ENCODE measurements around the gene P2RY14. TPM values are rescaled to one million over a fixed set of nuclear protein-coding genes. Genes with fewer than 3 reads are reported as not detected.

P2RY14 gene
- total RNA-seq, 4 donors from 2014 or later: 0.60 to 11.3 (median 7.2) TPM; not detected in 1

GRCh38 chr3:151166161-151166560 is 112.2 kb downstream of the P2RY14 start:
- intact Hi-C loops (cut with DNase I; ENCODE audit: low total_unique reads): loop anchor here (5.0 kb wide), 1 partner anchor 116 kb away; no protein-coding TSS in a partner anchor
- Histone ChIP-seq H3K36me3 (no peaks in the 10 kb centered on the region), H3K27me3 (no peaks in the 10 kb centered on the region), H3K4me3 (no peak overlapping the region), H3K27ac (no peak overlapping the region), H3K9me3 (no peaks in the 10 kb centered on the region), H3K4me1 (peaks cover 0 to 19% (median 0%) of the 10 kb centered on the region in 4 donors)
- WGBS, 2 donors (ENCODE audit: low coverage in 1 of 2): 75 to 80% methylated on average over 3 of the region's 3 CpGs
- TF ChIP-seq CTCF (IDR thresholded peaks at IDR 0.05) (no peak), POLR2AphosphoS5 (IDR thresholded peaks at IDR 0.05) (no peak), POLR2A (IDR thresholded peaks at IDR 0.05) (no peak), EP300 (IDR thresholded peaks at IDR 0.05; ENCODE audit: low read depth) (no peak)
- in situ Hi-C loops (cut with MboI; ENCODE audit: low pct_ligation_motif_present in 1 of 4, low pct_unique_long_range_greater_than_20kb in 1 of 4, low sequenced_read_pairs in 3 of 4): loop anchor here (5.0 to 10.0 kb wide), 5 partner anchors 49 to 121 kb away; partner anchors contain the start of gene P2RY14 (in 2 of the 4)
- DNase-seq: no peak

GRCh38 chr3:151165226-151165625 is 113.1 kb downstream of the P2RY14 start:
- 84 to 90% methylated on average over 4 to 7 of the region's 7 CpGs for WGBS, 2 donors (ENCODE audit: low coverage in 1 of 2)
- TF ChIP-seq POLR2A (IDR thresholded peaks at IDR 0.05) (no peak), EP300 (IDR thresholded peaks at IDR 0.05; ENCODE audit: low read depth) (no peak), POLR2AphosphoS5 (IDR thresholded peaks at IDR 0.05) (no peak)
- DNase-seq: no peak
- intact Hi-C loops (cut with DNase I; ENCODE audit: low total_unique reads) (loop anchor here (5.0 kb wide), 1 partner anchor 117 kb away; no protein-coding TSS in a partner anchor), in situ Hi-C loops (cut with MboI; ENCODE audit: low pct_ligation_motif_present in 1 of 4, low pct_unique_long_range_greater_than_20kb in 1 of 4, low sequenced_read_pairs in 3 of 4) (loop anchor here (5.0 to 10.0 kb wide), 5 partner anchors 50 to 122 kb away; partner anchors contain the start of gene P2RY14 (in 2 of the 4))
- Histone ChIP-seq H3K27me3 (no peaks in the 10 kb centered on the region), H3K36me3 (no peaks in the 10 kb centered on the region), H3K4me1 (peaks cover 0 to 12% (median 0%) of the 10 kb centered on the region in 4 donors), H3K4me3 (no peak overlapping the region), H3K27ac (no peak overlapping the region), H3K9me3 (no peaks in the 10 kb centered on the region)

Small RNA genes lying within 50 kb of the gene (small RNA-seq; reads per million reads assigned to genes)
- 2.3 to 14.7 (median 12.3) reads per million in 4 donors for gene RNA5SP145

Other genes with a start within 250 kb of the P2RY14 start
- gene MED12L, start 192.9 kb downstream of the P2RY14 start, total RNA-seq: 1 to 10 TPM in 2 of 4 donors, under 1 TPM in 2; under 0.01 to 8.6 (median 0.64) TPM
- gene GPR171, start 75.3 kb downstream of the P2RY14 start, total RNA-seq: 1 to 10 TPM in 2 of 4 donors, not detected in 2; 3.8 to 6.8 TPM
- gene GPR87, start 38.3 kb upstream of the P2RY14 start, total RNA-seq: not detected
- 1 to 10 TPM in 1 of 4 donors, under 1 TPM in 2, not detected in 1; 0.40 to 1.4 (median 0.41) TPM for gene P2RY13, start 51.0 kb upstream of the P2RY14 start, total RNA-seq
- gene P2RY12, start 106.2 kb upstream of the P2RY14 start, total RNA-seq: 1 to 10 TPM in 2 of 4 donors, not detected in 2; 1.1 to 1.4 TPM
- gene IGSF10, start 182.5 kb upstream of the P2RY14 start, total RNA-seq: 1 to 10 TPM in 3 of 4 donors, under 1 TPM in 1; 0.37 to 5.8 (median 1.7) TPM

Data from transverse colon (tissue), 4 donors.